GM20000 (cell line): ENCODE measurements around the gene ARL14.

Source experiments
- DNase-seq: peaks from one replicate; pipeline ENCODE4 v3.0.0; 2012; ENCODE audit warnings: low spot score
- TF ChIP-seq, protein P1 (sequence below): IDR thresholded peaks from 2 replicates; pipeline ENCODE4 v1.5.1; 2012; ENCODE audit warnings: mild to moderate bottlenecking, control low read depth; ENCODE audit errors: extremely low read depth, missing control alignments

The ARL14 gene

DNA sequence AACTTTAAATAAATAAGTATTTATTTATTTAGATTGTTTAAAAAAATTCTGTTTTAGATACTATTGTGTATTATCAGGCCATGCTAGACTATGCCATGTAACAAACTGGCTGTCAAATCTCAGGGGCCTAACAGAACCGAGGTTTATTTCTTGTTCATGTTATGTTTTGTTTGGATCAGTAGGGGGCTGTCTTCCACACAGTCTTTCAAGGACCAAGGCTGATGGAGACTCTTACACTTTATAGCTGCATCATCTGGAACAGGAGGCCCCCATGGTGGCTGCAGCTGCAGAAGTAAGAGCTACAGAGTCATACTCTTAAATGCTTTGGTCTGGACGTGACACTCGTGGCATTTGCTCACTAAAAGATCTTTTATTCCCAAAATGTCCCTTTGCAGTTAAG lies 33.0 kb upstream of the ARL14 start:
- TF ChIP-seq, protein P1, sequence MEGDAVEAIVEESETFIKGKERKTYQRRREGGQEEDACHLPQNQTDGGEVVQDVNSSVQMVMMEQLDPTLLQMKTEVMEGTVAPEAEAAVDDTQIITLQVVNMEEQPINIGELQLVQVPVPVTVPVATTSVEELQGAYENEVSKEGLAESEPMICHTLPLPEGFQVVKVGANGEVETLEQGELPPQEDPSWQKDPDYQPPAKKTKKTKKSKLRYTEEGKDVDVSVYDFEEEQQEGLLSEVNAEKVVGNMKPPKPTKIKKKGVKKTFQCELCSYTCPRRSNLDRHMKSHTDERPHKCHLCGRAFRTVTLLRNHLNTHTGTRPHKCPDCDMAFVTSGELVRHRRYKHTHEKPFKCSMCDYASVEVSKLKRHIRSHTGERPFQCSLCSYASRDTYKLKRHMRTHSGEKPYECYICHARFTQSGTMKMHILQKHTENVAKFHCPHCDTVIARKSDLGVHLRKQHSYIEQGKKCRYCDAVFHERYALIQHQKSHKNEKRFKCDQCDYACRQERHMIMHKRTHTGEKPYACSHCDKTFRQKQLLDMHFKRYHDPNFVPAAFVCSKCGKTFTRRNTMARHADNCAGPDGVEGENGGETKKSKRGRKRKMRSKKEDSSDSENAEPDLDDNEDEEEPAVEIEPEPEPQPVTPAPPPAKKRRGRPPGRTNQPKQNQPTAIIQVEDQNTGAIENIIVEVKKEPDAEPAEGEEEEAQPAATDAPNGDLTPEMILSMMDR = no peak

DNA sequence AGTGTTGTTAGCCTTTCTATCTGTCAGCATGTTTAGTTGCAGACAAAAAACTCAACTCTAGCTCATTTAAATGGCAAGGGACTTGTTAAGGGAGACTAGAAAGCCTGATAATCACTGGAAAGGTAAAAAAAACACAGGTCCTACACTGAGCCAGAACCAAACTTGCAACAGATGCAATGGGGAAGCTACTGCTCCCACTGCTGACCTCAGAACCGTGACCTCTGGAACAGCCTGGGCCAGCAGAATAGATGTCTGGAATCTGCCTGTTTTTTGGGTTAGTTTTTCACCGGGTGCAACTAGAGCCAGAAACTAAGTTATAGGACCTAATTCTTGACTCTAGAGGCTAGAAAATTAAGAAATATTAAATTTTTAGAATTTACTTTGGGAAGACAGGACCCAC lies 32.5 kb upstream of the ARL14 start:
- no peak for DNase-seq
- TF ChIP-seq, protein P1 = no peak

More for the DNA sequence above, 33.0 kb upstream of the ARL14 start:
- no peak for DNase-seq

DNA sequence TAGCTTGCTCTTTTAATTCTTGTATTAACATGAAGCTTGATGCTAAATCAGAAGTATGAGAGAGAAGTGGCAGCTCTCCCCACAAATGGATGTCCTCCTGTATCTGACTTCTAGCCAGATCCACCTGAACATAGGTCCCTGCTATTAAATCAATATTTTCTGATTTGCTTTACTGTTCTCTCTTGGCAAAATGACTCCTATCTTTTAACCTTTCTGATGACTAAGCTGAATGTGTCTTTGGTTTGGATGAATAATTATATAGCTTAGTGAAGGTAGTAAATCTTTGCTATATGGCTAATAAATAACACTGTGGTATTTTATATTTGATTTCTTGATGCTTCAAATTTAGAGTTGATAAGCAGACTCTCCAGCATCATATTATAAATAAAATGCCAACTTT lies 28.3 kb upstream of the ARL14 start:
- TF ChIP-seq, protein P1 = no peak
- no peak for DNase-seq

DNA sequence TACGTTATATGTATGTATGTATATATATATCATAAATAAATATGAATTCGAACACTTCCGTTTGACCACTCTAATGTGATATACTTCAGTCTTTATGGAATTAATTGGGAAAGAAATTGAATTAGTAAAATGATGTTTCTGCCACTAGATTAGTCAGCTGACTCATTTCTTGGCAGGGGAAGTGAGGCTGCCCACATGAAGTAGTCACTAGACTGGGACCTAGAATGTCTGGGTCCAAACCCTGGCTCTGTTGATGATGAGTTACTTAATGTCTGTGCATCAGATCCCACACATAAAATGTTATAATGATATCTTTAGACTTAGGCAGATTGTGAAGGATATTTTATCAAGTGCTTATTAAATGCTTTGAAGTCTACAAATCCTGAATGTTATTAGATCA lies 27.4 kb upstream of the ARL14 start:
- TF ChIP-seq, protein P1 = no peak
- no peak for DNase-seq

DNA sequence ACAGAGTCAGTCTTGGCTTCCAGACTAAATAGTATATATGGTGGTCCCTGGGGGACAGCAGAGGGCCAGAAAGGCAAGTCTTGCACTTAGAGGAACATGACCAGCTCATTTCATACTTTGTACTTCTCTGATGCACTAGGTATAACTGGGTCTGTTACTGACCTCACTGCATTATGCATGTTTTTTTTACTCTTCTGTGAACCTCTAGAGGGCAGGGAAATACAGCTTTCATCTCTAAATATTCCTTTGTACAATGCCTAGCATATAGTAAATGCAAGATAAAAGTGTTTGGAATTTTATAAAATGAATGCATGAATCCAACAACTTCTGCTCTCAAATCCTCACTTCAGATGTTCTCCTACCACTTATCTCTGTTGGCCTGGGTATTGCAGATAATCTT lies 23.4 kb upstream of the ARL14 start:
- DNase-seq = no peak

DNA sequence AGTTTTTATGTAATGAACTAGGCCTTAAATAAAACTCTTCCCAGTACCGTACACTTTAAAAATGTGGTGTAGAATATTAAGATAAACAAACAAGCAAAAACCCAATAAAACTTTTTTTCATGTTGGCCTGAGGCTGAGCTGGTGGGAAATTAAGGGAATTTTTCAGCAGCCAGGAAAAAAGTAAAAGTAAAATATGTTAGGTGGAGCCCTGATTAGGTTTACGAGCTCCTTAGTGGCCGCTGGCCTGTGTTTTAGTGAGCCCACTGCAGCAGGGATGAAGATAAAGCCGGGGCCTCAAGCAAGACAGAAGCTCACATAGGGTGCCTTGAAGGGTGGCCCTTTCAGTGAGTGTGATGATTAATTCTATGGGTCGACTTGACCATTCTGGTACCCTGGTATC lies 16.1 kb upstream of the ARL14 start:
- TF ChIP-seq, protein P1 = no peak
- DNase-seq = no peak

More for the DNA sequence above, 23.4 kb upstream of the ARL14 start:
- TF ChIP-seq, protein P1 = no peak

DNA sequence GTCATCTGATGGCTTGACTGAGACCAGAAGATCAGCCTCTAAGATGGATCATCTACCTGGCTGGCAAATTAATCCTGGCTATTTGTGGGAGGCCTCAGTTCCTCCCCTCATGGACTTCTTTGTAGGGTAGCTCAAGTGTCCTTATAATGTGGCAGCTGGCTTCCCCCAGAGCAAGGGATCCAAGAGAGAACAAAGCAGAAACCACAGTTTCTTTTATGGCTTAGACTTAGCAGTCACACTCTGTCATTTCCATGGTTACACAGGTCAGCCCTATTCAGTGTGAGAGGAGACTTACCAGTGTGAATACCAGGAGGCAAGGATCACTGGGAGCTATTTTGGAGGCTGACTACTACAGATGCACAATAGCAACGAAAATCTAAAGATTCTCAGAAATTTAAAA lies 15.3 kb upstream of the ARL14 start:
- TF ChIP-seq, protein P1 = no peak
- no peak for DNase-seq
